IMR-90 (cell line): Measurements from ENCODE around the gene ATG9B. TPM values are rescaled to one million over a fixed set of nuclear protein-coding genes. Genes with fewer than 3 reads are reported as not detected.

Experiments
- ATAC-seq: fragments of 200-7000 bp; cut with Tn5 transposase; 2 replicates; pipeline ENCODE4 v1.9.1; 2020; ENCODE audit warnings: low read depth, mild to moderate bottlenecking, moderate library complexity
- BruUV-seq: library from RNA; stranded (reverse); fragments of 400-500 nt; replicated peaks from 2 replicates; lab custom pipeline; 2021; lab: Mats Ljungman, UMichigan
- CTCF ChIA-PET: fragments of 300-600 bp; formaldehyde crosslinking; extraction: SDS; loops from one replicate; lab custom pipeline; 2021; ENCODE audit warnings: antibody characterized with exemption; lab: Yijun Ruan, JAX
- POLR2A ChIA-PET: fragments of 300-600 bp; sonication (Branson Sonifier 250); formaldehyde crosslinking; loops from one replicate; lab custom pipeline; 2022; ENCODE audit warnings: antibody characterized with exemption; ENCODE audit not compliant: unreplicated experiment; lab: Charles Lee
- DNase-seq: peaks from one replicate; pipeline ENCODE4 v3.0.0; 2013
- H2AFZ ChIP-seq: replicated peaks from 2 replicates; pipeline ENCODE3; 2013; ENCODE audit warnings: low read length, mild to moderate bottlenecking; ENCODE audit not compliant: poor library complexity
- H2AK5ac ChIP-seq: 2 replicates; pipeline ENCODE4 v1.6.1; 2013; ENCODE audit warnings: low read depth, low read length, inconsistent platforms
- H2AK9ac ChIP-seq: replicated peaks from 2 replicates; pipeline ENCODE3; 2013; ENCODE audit warnings: mild to moderate bottlenecking, low read depth, low read length, moderate library complexity; ENCODE audit not compliant: poor library complexity
- H2BK120ac ChIP-seq: 2 replicates; pipeline ENCODE4 v1.6.1; 2013; ENCODE audit warnings: low read depth, low read length, inconsistent platforms
- H2BK15ac ChIP-seq: 3 replicates; pipeline ENCODE4 v1.6.1; 2013; ENCODE audit warnings: low read depth, low read length, inconsistent platforms
- H2BK20ac ChIP-seq: 2 replicates; pipeline ENCODE4 v1.6.1; 2013; ENCODE audit warnings: low read depth, mild to moderate bottlenecking, inconsistent platforms, low read length, moderate library complexity
- H2BK5ac ChIP-seq: 2 replicates; pipeline ENCODE4 v1.6.1; 2013; ENCODE audit warnings: mild to moderate bottlenecking, low read depth, low read length, inconsistent platforms; ENCODE audit not compliant: poor library complexity, severe bottlenecking
- H3K14ac ChIP-seq: replicated peaks from 2 replicates; pipeline ENCODE4 v1.6.1; 2013; ENCODE audit warnings: low read depth, low read length, inconsistent platforms
- H3K18ac ChIP-seq: 2 replicates; pipeline ENCODE4 v1.6.1; 2013; ENCODE audit warnings: low read depth, low read length, control low read depth
- H3K23ac ChIP-seq: 2 replicates; pipeline ENCODE4 v1.6.1; 2013; ENCODE audit warnings: low read depth, low read length, inconsistent platforms
- H3K27ac ChIP-seq: 2 replicates; pipeline ENCODE4 v1.5.1; 2013; ENCODE audit warnings: mild to moderate bottlenecking, control low read depth, low read length; ENCODE audit not compliant: insufficient read depth
- H3K27me3 ChIP-seq: 2 replicates; pipeline ENCODE4 v1.6.1; 2013; ENCODE audit warnings: low read length; ENCODE audit not compliant: control insufficient read depth, insufficient read depth
- H3K36me3 ChIP-seq: 2 replicates; pipeline ENCODE4 v1.6.1; 2013; ENCODE audit warnings: low read length, mixed read lengths; ENCODE audit not compliant: control insufficient read depth, insufficient read depth
- H3K4ac ChIP-seq: 2 replicates; pipeline ENCODE4 v1.6.1; 2013; ENCODE audit warnings: low read depth, low read length, inconsistent platforms
- H3K4me1 ChIP-seq: 2 replicates; pipeline ENCODE4 v1.6.1; 2013; ENCODE audit warnings: low read length, mixed read lengths; ENCODE audit not compliant: control insufficient read depth, insufficient read depth
- H3K4me2 ChIP-seq: 2 replicates; pipeline ENCODE4 v1.6.1; 2013; ENCODE audit warnings: low read depth, mild to moderate bottlenecking, control low read depth, low read length, moderate library complexity
- H3K4me3 ChIP-seq: 2 replicates; pipeline ENCODE4 v1.5.1; 2013; ENCODE audit warnings: low read depth, mild to moderate bottlenecking, control low read depth, low read length, moderate library complexity; ENCODE audit not compliant: insufficient read depth
- H3K56ac ChIP-seq: 2 replicates; pipeline ENCODE4 v1.6.1; 2013; ENCODE audit warnings: low read length, inconsistent platforms; ENCODE audit not compliant: insufficient read depth; ENCODE audit errors: extremely low read depth
- H3K79me1 ChIP-seq, 2 experiments: 2 replicates each; pipeline ENCODE4 v1.6.1; 2013; ENCODE audit warnings: low read length in 2 of 2, inconsistent platforms in 1 of 2, low read depth in 1 of 2
- H3K9ac ChIP-seq: 2 replicates; pipeline ENCODE4 v1.6.1; 2013; ENCODE audit warnings: low read depth, low read length, control low read depth
- H3K9me1 ChIP-seq: 2 replicates; pipeline ENCODE4 v1.6.1; 2013; ENCODE audit warnings: low read length, inconsistent platforms; ENCODE audit not compliant: insufficient read depth
- H3K9me3 ChIP-seq: 2 replicates; pipeline ENCODE4 v1.6.1; 2013; ENCODE audit warnings: low read length; ENCODE audit not compliant: control insufficient read depth, insufficient read depth
- H4K20me1 ChIP-seq: 2 replicates; pipeline ENCODE4 v1.6.1; 2013; ENCODE audit warnings: low read length, inconsistent platforms; ENCODE audit not compliant: insufficient read depth
- H4K5ac ChIP-seq: 2 replicates; pipeline ENCODE4 v1.6.1; 2013; ENCODE audit warnings: mild to moderate bottlenecking, low read depth, low read length, control low read depth
- H4K8ac ChIP-seq, 2 experiments: 2 replicates each; pipeline ENCODE4 v1.6.1; 2013; ENCODE audit warnings: low read depth in 2 of 2, low read length in 2 of 2, control low read depth in 1 of 2, inconsistent platforms in 1 of 2
- H4K91ac ChIP-seq: 2 replicates; pipeline ENCODE4 v1.6.1; 2013; ENCODE audit warnings: low read depth, low read length, inconsistent platforms; ENCODE audit not compliant: insufficient read depth
- BHLHE40 ChIP-seq: fragments of 150-350 bp; IDR thresholded peaks from 2 replicates; pipeline ENCODE4 v1.6.1; 2016; ENCODE audit warnings: mild to moderate bottlenecking, low read depth, low read length
- CEBPB ChIP-seq: IDR thresholded peaks from 2 replicates; pipeline ENCODE4 v1.6.1; 2012; ENCODE audit warnings: low read depth, low read length, improper control_type of control experiment
- CHD1 ChIP-seq: IDR thresholded peaks from 2 replicates; pipeline ENCODE4 v1.6.1; 2012; ENCODE audit warnings: low read depth, low read length, improper control_type of control experiment
- FOS ChIP-seq: fragments of 150-350 bp; IDR thresholded peaks from 2 replicates; pipeline ENCODE4 v1.6.1; 2016; ENCODE audit warnings: low read depth, low read length
- MAFK ChIP-seq: IDR thresholded peaks from 2 replicates; pipeline ENCODE4 v1.6.1; 2012; ENCODE audit warnings: low read depth, low read length, improper control_type of control experiment
- MXI1 ChIP-seq: IDR thresholded peaks from 2 replicates; pipeline ENCODE4 v1.6.1; 2012; ENCODE audit warnings: low read depth, mild to moderate bottlenecking, low read length, moderate library complexity, borderline replicate concordance
- NFE2L2 ChIP-seq: fragments of 150-350 bp; IDR thresholded peaks from 2 replicates; pipeline ENCODE4 v1.6.1; 2016; ENCODE audit warnings: low read depth, mild to moderate bottlenecking, low read length
- POLR2A ChIP-seq: IDR thresholded peaks from 2 replicates; pipeline ENCODE4 v1.6.1; 2012; ENCODE audit warnings: mild to moderate bottlenecking, low read depth, low read length
- RCOR1 ChIP-seq: IDR thresholded peaks from 2 replicates; pipeline ENCODE4 v1.6.1; 2012; ENCODE audit warnings: mild to moderate bottlenecking, low read length, improper control_type of control experiment; ENCODE audit not compliant: insufficient replicate concordance
- RFX5 ChIP-seq: IDR thresholded peaks from 2 replicates; pipeline ENCODE4 v1.8.0; 2012; ENCODE audit warnings: low read depth, mild to moderate bottlenecking, low read length, moderate library complexity
- SMC3 ChIP-seq: fragments of 150-350 bp; IDR thresholded peaks from 2 replicates; pipeline ENCODE4 v1.6.1; 2016; ENCODE audit warnings: low read depth, mild to moderate bottlenecking, antibody characterized with exemption, low read length, moderate library complexity
- WGBS, 2 experiments: methylation state at CpG; one replicate each; pipeline versions ENCODE4 v1.1.5 to v1.1.7; 2013; ENCODE audit warnings: missing lambda C conversion rate in 2 of 2; ENCODE audit not compliant: insufficient read length in 1 of 2; ENCODE audit errors: extremely low coverage in 2 of 2; 5-methylcytosine and 5-hydroxymethylcytosine counted together
- dilution Hi-C: fragments of 300-500 bp; cut with HindIII; formaldehyde crosslinking; loops from one replicate; pipeline ENCODE4 v1.14.3; 2018; ENCODE audit warnings: low sequenced_read_pairs; ENCODE audit not compliant: unreplicated experiment
- in situ Hi-C: fragments of 300-500 bp; cut with MboI; formaldehyde crosslinking; loops from 3 replicates; pipeline ENCODE4 v1.14.3; 2019; ENCODE audit warnings: low sequenced_read_pairs, inconsistent platforms, mixed read lengths
- intact Hi-C: fragments of 100-400 bp; cut with micrococcal nuclease; formaldehyde crosslinking; loops from 2 replicates; pipeline ENCODE4 v1.10.0; 2022
- polyA plus RNA-seq, 3 experiments: library from polyadenylated mRNA; depleted of rRNA; stranded (reverse); fragments of >200 nt; gene quantifications; 2 replicates each; pipeline ENCODE4 v1.2.3, GENCODE V29; 2012; ENCODE audit warnings: low replicate concordance in 1 of 3
- total RNA-seq: library from RNA; depleted of rRNA; stranded (reverse); fragments of >200 nt; gene quantifications from 2 replicates; pipeline ENCODE4 v1.2.3, GENCODE V29; 2012
- TF ChIP-seq, protein P1 (sequence below): fragments of 150-350 bp; IDR thresholded peaks from 2 replicates; pipeline ENCODE4 v1.6.1; 2017; ENCODE audit warnings: mild to moderate bottlenecking, antibody characterized with exemption, low read length, low read depth
- TF ChIP-seq, protein P2 (sequence below): conservative IDR thresholded peaks from 2 replicates; pipeline ENCODE4 v1.5.1; 2012; ENCODE audit warnings: mild to moderate bottlenecking, low read depth, low read length, improper control_type of control experiment

Gene ATG9B
- total and polyA plus RNA-seq, 2 of the 4 experiments (the other 2 are of a cell fraction), result 0.18 to 0.91 TPM

DNA sequence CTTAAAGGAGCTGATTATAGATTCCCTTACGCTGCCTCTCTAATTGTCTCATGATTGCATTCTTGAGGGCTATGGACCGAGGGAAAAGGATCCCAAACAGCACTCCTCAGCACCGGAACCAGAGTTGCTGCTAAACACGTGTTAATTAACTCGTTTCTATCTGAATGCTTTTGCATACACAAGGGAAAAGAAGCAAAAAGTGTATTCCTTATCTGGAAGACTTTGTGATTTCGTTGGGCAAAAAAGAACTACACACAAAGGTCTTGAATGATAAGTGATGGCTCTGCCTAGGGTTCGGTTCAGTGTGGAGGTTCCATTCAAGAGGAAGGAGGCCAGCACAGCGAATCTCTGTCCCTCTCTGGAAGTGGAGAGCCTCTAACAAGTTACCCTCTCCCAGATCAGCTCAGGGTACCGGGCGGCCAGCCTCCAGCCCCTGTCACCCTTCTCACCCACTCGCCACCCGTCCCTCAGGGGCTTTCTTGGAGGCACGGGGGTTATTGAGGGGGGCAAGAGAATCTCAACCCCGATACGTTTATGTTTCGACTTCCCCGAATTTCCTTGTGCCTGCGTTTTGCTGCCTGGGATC, 34.6 kb upstream of the ATG9B start:
- Histone ChIP-seq H2AFZ (peak overlapping the region; percentile 95), H2BK20ac (peak overlapping the region; percentile 18), H3K23ac (peak overlapping the region; percentile 91), H3K9me3 (no peaks in the 10 kb centered on the region), H3K9me1 (peaks cover 12% of the 10 kb centered on the region; the same call in 1 of the 2 replicates), H3K36me3 (no peaks in the 10 kb centered on the region; the same call in 1 of the 2 replicates), H2AK9ac (peak overlapping the region; percentile 95), H4K8ac (peak overlapping the region; percentile 94 to 100), H2BK5ac (peak overlapping the region; percentile 94), H3K27ac (peak overlapping the region; percentile 91), H3K4ac (peak overlapping the region; percentile 97), H4K5ac (peak overlapping the region; percentile 80), H3K18ac (peak overlapping the region; percentile 80), H3K79me1 (peaks cover 20 to 60% of the 10 kb centered on the region in 2 experiments), H2BK15ac (peak overlapping the region; percentile 69; the same call in 2 of the 3 replicates), H3K14ac (peak overlapping the region; percentile 97), H3K56ac (peak overlapping the region; percentile 95), H2AK5ac (peak overlapping the region; percentile 95), H3K9ac (peak overlapping the region; percentile 82), H3K27me3 (no peaks in the 10 kb centered on the region), H3K4me3 (peak overlapping the region; percentile 52), H4K91ac (peak overlapping the region; percentile 98), H3K4me2 (peak overlapping the region; percentile 80), H2BK120ac (peak overlapping the region; percentile 84), H3K4me1 (peaks cover 43% of the 10 kb centered on the region), H4K20me1 (peaks cover 25% of the 10 kb centered on the region)
- ChIA-PET CTCF (no interaction called here), POLR2A (interaction anchor here (0.6 kb wide), 1 partner anchor 50 kb away, joined by 6 read pairs; no protein-coding TSS in a partner anchor)
- dilution Hi-C loops, result no loop called here
- TF ChIP-seq MAFK (no peak), FOS (no peak), BHLHE40 (no peak), RCOR1 (no peak), CHD1 (no peak; the same call in 1 of the 2 replicates), SMC3 (no peak), POLR2A (no peak), MXI1 (no peak), CEBPB (no peak), NFE2L2 (no peak), RFX5 (no peak)
- TF ChIP-seq, protein P1, sequence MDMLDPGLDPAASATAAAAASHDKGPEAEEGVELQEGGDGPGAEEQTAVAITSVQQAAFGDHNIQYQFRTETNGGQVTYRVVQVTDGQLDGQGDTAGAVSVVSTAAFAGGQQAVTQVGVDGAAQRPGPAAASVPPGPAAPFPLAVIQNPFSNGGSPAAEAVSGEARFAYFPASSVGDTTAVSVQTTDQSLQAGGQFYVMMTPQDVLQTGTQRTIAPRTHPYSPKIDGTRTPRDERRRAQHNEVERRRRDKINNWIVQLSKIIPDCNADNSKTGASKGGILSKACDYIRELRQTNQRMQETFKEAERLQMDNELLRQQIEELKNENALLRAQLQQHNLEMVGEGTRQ, result no peak
- TF ChIP-seq, protein P2, sequence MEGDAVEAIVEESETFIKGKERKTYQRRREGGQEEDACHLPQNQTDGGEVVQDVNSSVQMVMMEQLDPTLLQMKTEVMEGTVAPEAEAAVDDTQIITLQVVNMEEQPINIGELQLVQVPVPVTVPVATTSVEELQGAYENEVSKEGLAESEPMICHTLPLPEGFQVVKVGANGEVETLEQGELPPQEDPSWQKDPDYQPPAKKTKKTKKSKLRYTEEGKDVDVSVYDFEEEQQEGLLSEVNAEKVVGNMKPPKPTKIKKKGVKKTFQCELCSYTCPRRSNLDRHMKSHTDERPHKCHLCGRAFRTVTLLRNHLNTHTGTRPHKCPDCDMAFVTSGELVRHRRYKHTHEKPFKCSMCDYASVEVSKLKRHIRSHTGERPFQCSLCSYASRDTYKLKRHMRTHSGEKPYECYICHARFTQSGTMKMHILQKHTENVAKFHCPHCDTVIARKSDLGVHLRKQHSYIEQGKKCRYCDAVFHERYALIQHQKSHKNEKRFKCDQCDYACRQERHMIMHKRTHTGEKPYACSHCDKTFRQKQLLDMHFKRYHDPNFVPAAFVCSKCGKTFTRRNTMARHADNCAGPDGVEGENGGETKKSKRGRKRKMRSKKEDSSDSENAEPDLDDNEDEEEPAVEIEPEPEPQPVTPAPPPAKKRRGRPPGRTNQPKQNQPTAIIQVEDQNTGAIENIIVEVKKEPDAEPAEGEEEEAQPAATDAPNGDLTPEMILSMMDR, result no peak
- DNase-seq (no peak), ATAC-seq (no peak)
- in situ Hi-C loops, result no loop called here
- WGBS, 2 experiments, result 50% methylated on average over 1 of the region's 18 CpGs; no CpG with 5 or more reads in 1 of the 2 experiments
- intact Hi-C loops, result loop anchor here (1.0 to 2.0 kb wide), 2 partner anchors 9 to 22 kb away; partner anchors contain the start of gene FASTK
- BruUV-seq, result no TSS peak
